Measurements from ENCODE around the gene AUTS2.

Gene AUTS2

GRCh38 chr7:70047891-70048448 is 449.7 kb downstream of the AUTS2 start:
- H3K4me3 Mint-ChIP-seq = no peak overlapping the region
- no peaks in the 10 kb centered on the region for H3K4me1 Mint-ChIP-seq
- no peak for ATAC-seq

GRCh38 chr7:70051726-70052125 is 453.5 kb downstream of the AUTS2 start:
- Mint-ChIP-seq H3K9me3 (no peaks in the 10 kb centered on the region), H3K27me3 (peaks cover 3% of the 10 kb centered on the region), H3K27ac (no peak overlapping the region), H3K36me3 (ENCODE audit: low read depth) (no peaks in the 10 kb centered on the region), H3K4me3 (no peak overlapping the region), H3K4me1 (no peaks in the 10 kb centered on the region)
- DNase-seq (no peak), ATAC-seq (no peak)

More at GRCh38 chr7:70047891-70048448, 449.7 kb downstream of the AUTS2 start:
- no peaks in the 10 kb centered on the region for H3K27me3 Mint-ChIP-seq
- no peak overlapping the region for H3K27ac Mint-ChIP-seq
- H3K9me3 Mint-ChIP-seq = no peaks in the 10 kb centered on the region
- DNase-seq = no peak
- no peaks in the 10 kb centered on the region for H3K36me3 Mint-ChIP-seq (ENCODE audit: low read depth)

GRCh38 chr7:70052691-70053090 is 454.4 kb downstream of the AUTS2 start:
- Mint-ChIP-seq H3K4me3 (no peak overlapping the region), H3K36me3 (ENCODE audit: low read depth) (no peaks in the 10 kb centered on the region), H3K27ac (no peak overlapping the region), H3K9me3 (no peaks in the 10 kb centered on the region), H3K4me1 (no peaks in the 10 kb centered on the region), H3K27me3 (peaks cover 3% of the 10 kb centered on the region)
- DNase-seq (no peak), ATAC-seq (no peak)

DNA sequence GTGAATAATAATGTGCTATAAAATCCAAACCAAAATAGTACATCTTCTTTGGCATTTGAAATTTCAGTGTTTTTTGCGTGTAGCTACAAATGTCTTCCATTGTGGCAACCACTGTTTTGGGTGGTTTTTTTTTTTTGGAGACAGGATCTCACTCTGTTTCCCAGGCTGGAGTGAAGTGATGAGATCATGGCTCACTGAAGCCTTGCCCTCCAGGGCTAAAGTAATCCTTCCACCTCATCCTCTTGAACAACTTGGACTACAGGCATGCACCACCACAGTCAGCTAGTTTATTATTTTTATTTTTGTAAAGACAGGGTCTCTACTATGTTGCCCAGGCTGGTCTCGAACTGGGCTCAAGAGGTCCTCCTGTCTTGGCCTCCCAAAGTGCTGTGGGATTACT is 455.1 kb downstream of the AUTS2 start:
- Mint-ChIP-seq H3K27me3 (peaks cover 3% of the 10 kb centered on the region), H3K9me3 (no peaks in the 10 kb centered on the region), H3K27ac (no peak overlapping the region), H3K4me3 (no peak overlapping the region), H3K4me1 (no peaks in the 10 kb centered on the region), H3K36me3 (ENCODE audit: low read depth) (no peaks in the 10 kb centered on the region)
- DNase-seq = no peak
- no peak for ATAC-seq

DNA sequence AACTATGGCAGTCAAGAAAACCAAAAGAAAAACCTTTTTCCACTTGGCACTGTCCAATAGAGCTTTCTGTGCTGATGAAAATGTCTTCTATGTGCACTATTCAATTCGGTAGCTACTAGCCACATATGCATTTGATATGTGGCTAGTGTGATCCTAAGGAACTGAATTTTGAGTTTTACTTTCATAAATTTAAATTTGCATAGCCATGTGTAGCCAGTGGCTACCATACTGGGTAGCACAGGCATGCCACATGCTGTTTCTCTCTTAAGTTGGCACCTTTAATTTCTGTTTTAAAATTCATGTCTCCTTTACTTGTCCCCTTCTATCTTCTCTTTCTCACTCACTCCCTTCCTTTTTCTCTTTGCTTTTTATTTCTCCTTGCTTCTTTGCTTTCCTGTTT is 455.7 kb downstream of the AUTS2 start:
- H3K27ac Mint-ChIP-seq = no peak overlapping the region
- peaks cover 3% of the 10 kb centered on the region for H3K27me3 Mint-ChIP-seq
- no peaks in the 10 kb centered on the region for H3K4me1 Mint-ChIP-seq
- no peak for ATAC-seq
- no peaks in the 10 kb centered on the region for H3K36me3 Mint-ChIP-seq (ENCODE audit: low read depth)
- H3K9me3 Mint-ChIP-seq = no peaks in the 10 kb centered on the region
- DNase-seq = no peak
- H3K4me3 Mint-ChIP-seq = no peak overlapping the region

DNA sequence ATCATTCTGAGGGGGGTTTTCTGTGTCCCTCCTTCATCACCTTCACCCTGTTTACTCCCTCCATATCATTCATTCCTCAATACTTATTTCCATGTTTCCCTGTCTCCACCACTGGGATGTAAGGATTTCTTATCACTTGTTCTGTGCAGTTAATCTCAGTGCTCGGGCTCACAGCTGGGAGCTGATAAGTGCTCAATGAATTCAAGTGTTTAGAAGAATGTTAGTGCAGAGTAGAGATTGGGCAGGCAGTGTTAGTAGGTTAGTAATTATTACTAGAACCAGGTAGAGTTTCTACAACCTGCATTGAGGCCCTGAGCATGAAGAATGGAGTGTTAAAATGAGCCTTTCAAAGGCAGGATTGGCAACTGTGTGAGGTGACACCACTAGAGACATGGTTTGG is 458.1 kb downstream of the AUTS2 start:
- ATAC-seq (no peak), DNase-seq (no peak)
- Mint-ChIP-seq H3K4me3 (no peak overlapping the region), H3K9me3 (no peaks in the 10 kb centered on the region), H3K36me3 (ENCODE audit: low read depth) (no peaks in the 10 kb centered on the region), H3K27me3 (peaks cover 3% of the 10 kb centered on the region), H3K4me1 (no peaks in the 10 kb centered on the region), H3K27ac (no peak overlapping the region)

- no peak for ATAC-seq
- DNase-seq = no peak
- Mint-ChIP-seq H3K27ac (no peak overlapping the region), H3K4me1 (no peaks in the 10 kb centered on the region), H3K9me3 (no peaks in the 10 kb centered on the region), H3K36me3 (ENCODE audit: low read depth) (no peaks in the 10 kb centered on the region), H3K27me3 (peaks cover 3% of the 10 kb centered on the region), H3K4me3 (no peak overlapping the region)
Observed at GRCh38 chr7:70060298-70061068, 462.2 kb downstream of the AUTS2 start.

DNA sequence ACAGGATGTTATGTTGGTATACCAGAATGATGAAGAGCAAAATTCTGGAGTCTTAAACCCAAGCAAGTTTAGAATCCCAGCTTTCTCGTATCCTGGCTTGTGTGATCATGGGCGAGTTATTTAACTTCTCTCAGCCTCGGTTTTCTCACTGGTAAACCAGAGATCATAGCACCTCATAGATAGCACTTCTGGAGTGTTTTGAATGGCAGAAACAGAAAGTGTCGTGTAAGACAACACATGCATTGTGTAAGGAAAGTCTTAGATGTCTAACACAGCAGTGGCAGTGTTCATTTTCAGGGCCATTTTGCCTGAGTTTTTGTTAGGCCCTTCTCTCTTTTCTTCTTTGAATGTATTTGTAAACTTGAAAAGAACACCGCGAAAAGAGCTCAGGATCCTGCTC is 465.1 kb downstream of the AUTS2 start:
- Mint-ChIP-seq H3K27me3 (no peaks in the 10 kb centered on the region), H3K4me3 (no peak overlapping the region), H3K4me1 (no peaks in the 10 kb centered on the region), H3K9me3 (no peaks in the 10 kb centered on the region), H3K36me3 (ENCODE audit: low read depth) (no peaks in the 10 kb centered on the region), H3K27ac (no peak overlapping the region)
- DNase-seq (no peak), ATAC-seq (no peak)

DNA sequence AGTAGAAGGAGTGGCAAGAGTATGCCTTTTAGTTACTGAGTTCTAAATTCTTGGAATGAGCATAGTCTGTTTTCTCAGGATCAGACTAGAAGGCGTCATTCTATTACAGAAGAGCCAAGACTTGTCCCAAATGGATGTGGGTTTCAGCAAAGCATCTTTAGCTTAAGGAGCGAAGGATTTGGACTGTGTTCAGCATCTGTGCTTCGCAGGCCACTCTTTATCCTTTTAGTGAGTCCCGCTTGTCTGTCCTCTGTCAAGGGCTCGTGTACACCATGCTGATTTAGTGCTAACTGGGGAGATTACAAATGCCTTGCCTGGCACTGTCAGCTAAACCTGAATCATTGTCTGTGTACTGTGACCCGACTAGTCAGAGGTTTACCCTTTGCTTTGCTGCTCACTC is 465.7 kb downstream of the AUTS2 start:
- Mint-ChIP-seq H3K27me3 (no peaks in the 10 kb centered on the region), H3K4me1 (no peaks in the 10 kb centered on the region), H3K9me3 (no peaks in the 10 kb centered on the region), H3K36me3 (ENCODE audit: low read depth) (no peaks in the 10 kb centered on the region), H3K4me3 (no peak overlapping the region), H3K27ac (no peak overlapping the region)
- ATAC-seq (no peak), DNase-seq (no peak)

GRCh38 chr7:70066844-70067243 is 468.6 kb downstream of the AUTS2 start:
- no peak for DNase-seq
- Mint-ChIP-seq H3K27ac (no peak overlapping the region), H3K9me3 (no peaks in the 10 kb centered on the region), H3K4me3 (no peak overlapping the region), H3K4me1 (no peaks in the 10 kb centered on the region), H3K36me3 (ENCODE audit: low read depth) (no peaks in the 10 kb centered on the region), H3K27me3 (no peaks in the 10 kb centered on the region)
- ATAC-seq = no peak

DNA sequence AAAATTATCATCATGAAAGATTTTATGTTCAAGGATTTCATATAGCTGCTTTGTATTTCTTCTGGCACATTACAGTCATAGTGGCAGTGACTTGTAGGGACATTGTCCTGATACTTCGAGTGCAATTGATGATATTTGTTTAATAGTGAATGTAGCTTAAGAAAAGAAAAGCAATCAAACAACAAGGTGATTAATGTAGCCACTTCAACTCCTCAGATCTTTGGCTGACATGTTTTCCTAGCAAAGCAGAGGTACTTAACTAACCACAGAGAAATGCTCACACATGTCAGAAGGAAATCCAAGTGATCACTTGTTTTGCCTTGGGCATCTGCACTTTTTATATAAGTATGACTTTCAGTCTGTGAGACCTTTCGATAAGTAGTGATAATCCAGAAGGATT is 470.3 kb downstream of the AUTS2 start:
- no peaks in the 10 kb centered on the region for H3K27me3 Mint-ChIP-seq
- no peak for DNase-seq
- H3K4me1 Mint-ChIP-seq = no peaks in the 10 kb centered on the region
- no peak overlapping the region for H3K27ac Mint-ChIP-seq
- no peak for ATAC-seq
- no peak overlapping the region for H3K4me3 Mint-ChIP-seq
- H3K36me3 Mint-ChIP-seq (ENCODE audit: low read depth) = no peaks in the 10 kb centered on the region
- H3K9me3 Mint-ChIP-seq = no peaks in the 10 kb centered on the region

GRCh38 chr7:70069977-70070376 is 471.7 kb downstream of the AUTS2 start:
- Mint-ChIP-seq H3K4me3 (no peak overlapping the region), H3K4me1 (no peaks in the 10 kb centered on the region), H3K27ac (no peak overlapping the region), H3K9me3 (no peaks in the 10 kb centered on the region), H3K27me3 (no peaks in the 10 kb centered on the region), H3K36me3 (ENCODE audit: low read depth) (no peaks in the 10 kb centered on the region)
- DNase-seq = no peak
- ATAC-seq = no peak

GRCh38 chr7:70071766-70072165 is 473.5 kb downstream of the AUTS2 start:
- H3K27me3 Mint-ChIP-seq = no peaks in the 10 kb centered on the region
- H3K9me3 Mint-ChIP-seq = no peaks in the 10 kb centered on the region
- DNase-seq = no peak
- H3K4me3 Mint-ChIP-seq = no peak overlapping the region
- H3K36me3 Mint-ChIP-seq (ENCODE audit: low read depth) = no peaks in the 10 kb centered on the region
- no peaks in the 10 kb centered on the region for H3K4me1 Mint-ChIP-seq
- no peak overlapping the region for H3K27ac Mint-ChIP-seq
- no peak for ATAC-seq

DNA sequence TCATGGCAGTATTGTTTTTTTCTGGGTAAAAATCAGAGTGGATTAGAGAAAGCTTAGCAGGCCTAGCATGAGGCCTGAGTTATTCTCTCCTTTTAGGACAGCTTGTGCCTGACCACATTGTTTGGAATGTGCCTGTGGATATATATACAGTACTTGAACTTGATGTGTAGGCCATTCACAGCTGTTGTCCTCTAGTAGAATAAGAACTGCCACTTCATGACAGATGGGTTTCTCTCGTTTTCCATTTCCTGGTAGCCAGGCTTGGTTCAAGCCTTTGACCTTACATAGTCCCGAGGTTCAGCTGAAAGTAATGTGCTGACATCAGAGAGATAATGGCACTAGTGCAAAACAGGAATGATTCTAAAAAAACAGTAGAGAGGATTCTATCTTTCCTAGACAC is 473.9 kb downstream of the AUTS2 start:
- no peak overlapping the region for H3K4me3 Mint-ChIP-seq
- ATAC-seq = no peak

DNA sequence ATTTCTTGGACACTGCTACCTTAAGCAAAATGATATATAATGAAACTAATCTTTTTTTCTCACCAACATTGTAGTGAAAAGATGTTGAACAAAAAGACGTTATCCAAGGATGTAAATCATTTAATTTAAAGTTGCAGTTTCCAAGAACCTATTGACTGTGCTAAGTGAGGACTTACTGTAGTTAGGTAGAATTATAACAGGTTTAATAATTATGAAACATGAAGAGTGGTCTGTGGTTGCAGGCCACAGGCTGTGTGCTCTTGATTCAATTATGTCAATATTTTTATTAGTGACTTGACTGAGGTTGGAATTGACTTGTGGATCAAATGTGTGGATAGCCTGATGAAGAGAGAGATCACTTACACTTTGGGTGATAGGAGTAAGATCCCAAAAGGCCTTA is 478.1 kb downstream of the AUTS2 start:
- Mint-ChIP-seq H3K9me3 (no peaks in the 10 kb centered on the region), H3K4me3 (no peak overlapping the region), H3K27me3 (no peaks in the 10 kb centered on the region), H3K27ac (no peak overlapping the region), H3K36me3 (ENCODE audit: low read depth) (no peaks in the 10 kb centered on the region), H3K4me1 (no peaks in the 10 kb centered on the region)
- ATAC-seq (no peak), DNase-seq (no peak)

More for the DNA sequence above, 473.9 kb downstream of the AUTS2 start:
- no peaks in the 10 kb centered on the region for H3K36me3 Mint-ChIP-seq (ENCODE audit: low read depth)
- no peaks in the 10 kb centered on the region for H3K4me1 Mint-ChIP-seq
- H3K27me3 Mint-ChIP-seq = no peaks in the 10 kb centered on the region
- no peak for DNase-seq
- H3K9me3 Mint-ChIP-seq = no peaks in the 10 kb centered on the region
- no peak overlapping the region for H3K27ac Mint-ChIP-seq
